Lower leg skin (tissue), 4 donors: ENCODE results near the gene SEMA3G. TPM values are rescaled to one million over a fixed set of nuclear protein-coding genes. Genes with fewer than 3 reads are reported as not detected.

ENCODE experiments used
- DNase-seq, 2 donors: peaks; one replicate each; pipeline ENCODE4 v3.0.0-alpha.2; 2019; ENCODE audit warnings: low spot score in 2 of 2
- H3K4me3 ChIP-seq: fragments of 200-600 bp; sonication (generic); 2 replicates; pipeline ENCODE4 v1.5.1; 2017; ENCODE audit warnings: mild to moderate bottlenecking, low read depth; ENCODE audit not compliant: poor library complexity, severe bottlenecking
- POLR2A ChIP-seq, 2 donors: fragments of 450-650 bp; IDR thresholded peaks; one replicate each; pipeline ENCODE4 v1.6.1; 2016 to 2017; ENCODE audit warnings: antibody characterized with exemption in 2 of 2, mild to moderate bottlenecking in 1 of 2, moderate library complexity in 1 of 2
- WGBS, 2 donors: methylation state at CpG; one replicate each; pipeline ENCODE4 v1.1.5; 2018; 5-methylcytosine and 5-hydroxymethylcytosine counted together
- intact Hi-C: fragments of 100-400 bp; cut with DNase I; formaldehyde crosslinking; loops from one replicate; pipeline ENCODE4 v1.15.0; 2023; ENCODE audit warnings: low total_unique reads
- total RNA-seq, 4 donors: library from RNA; depleted of rRNA; stranded (reverse); fragments of >200 nt; gene quantifications; one replicate each; pipeline ENCODE4 v1.1.0, GENCODE V29; 2016
- TF ChIP-seq, protein P1 (sequence below), 3 donors: fragments of 450-650 bp; IDR thresholded peaks; one replicate each; pipeline ENCODE4 v1.5.1; 2016; ENCODE audit warnings: antibody characterized with exemption in 3 of 3, mild to moderate bottlenecking in 3 of 3, moderate library complexity in 2 of 3

Gene SEMA3G
- total RNA-seq, 4 donors from 2014 or later = 17.9 to 49.8 (median 26.9) TPM

DNA sequence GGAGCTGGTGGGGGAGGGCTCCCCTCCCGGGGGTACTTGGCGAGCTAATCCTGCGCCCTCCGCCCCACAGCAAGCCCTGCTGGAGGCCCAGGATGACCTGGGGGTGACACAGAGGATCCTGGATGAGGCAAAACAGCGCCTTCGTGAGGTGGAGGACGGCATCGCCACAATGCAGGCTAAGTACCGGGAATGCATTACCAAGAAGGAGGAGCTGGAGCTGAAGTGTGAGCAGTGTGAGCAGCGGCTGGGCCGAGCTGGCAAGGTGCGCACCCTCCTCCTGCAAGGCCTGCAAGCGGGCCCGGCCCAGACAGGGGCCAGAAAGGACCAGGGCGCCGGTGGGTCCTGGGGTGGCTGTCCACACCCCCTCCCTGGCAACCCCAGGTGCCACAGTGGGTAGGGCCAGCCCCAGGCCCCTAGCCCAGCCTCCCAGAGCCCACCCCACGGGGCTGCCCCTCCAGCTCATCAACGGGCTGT is 56.5 kb downstream of the SEMA3G start:
- no peak for DNase-seq
- WGBS, 2 donors = 83 to 91% methylated on average over 11 to 16 of the region's 18 CpGs
- no peak overlapping the region for H3K4me3 ChIP-seq
- intact Hi-C loops = loop anchor here (5.0 kb wide), 1 partner anchor 81 kb away; no protein-coding TSS in a partner anchor
- TF ChIP-seq, protein P1, sequence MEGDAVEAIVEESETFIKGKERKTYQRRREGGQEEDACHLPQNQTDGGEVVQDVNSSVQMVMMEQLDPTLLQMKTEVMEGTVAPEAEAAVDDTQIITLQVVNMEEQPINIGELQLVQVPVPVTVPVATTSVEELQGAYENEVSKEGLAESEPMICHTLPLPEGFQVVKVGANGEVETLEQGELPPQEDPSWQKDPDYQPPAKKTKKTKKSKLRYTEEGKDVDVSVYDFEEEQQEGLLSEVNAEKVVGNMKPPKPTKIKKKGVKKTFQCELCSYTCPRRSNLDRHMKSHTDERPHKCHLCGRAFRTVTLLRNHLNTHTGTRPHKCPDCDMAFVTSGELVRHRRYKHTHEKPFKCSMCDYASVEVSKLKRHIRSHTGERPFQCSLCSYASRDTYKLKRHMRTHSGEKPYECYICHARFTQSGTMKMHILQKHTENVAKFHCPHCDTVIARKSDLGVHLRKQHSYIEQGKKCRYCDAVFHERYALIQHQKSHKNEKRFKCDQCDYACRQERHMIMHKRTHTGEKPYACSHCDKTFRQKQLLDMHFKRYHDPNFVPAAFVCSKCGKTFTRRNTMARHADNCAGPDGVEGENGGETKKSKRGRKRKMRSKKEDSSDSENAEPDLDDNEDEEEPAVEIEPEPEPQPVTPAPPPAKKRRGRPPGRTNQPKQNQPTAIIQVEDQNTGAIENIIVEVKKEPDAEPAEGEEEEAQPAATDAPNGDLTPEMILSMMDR (IDR thresholded peaks at IDR 0.05) = no peak

DNA sequence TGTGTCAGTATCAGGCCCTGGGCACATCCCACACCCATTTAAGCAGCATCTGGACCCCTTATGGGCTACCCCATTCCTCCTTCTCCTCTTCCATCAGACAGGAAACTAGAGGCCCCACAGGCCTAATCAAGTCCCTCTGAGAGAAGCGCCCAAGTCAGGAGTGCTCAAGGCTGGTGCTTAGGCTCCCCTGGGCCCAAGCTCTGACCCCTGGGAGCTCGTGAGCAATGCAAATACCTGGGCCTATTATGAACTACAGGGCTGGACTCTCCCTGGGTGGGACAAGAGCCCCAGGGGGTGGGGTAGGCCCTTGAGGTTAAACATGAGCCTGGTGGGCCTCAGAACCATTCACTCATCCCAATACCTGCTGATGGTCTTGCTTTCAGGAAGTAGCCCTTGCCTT is 57.4 kb downstream of the SEMA3G start:
- H3K4me3 ChIP-seq = no peak overlapping the region
- DNase-seq = no peak
- no peak for TF ChIP-seq POLR2A (IDR thresholded peaks at IDR 0.05)
- TF ChIP-seq, protein P1 (IDR thresholded peaks at IDR 0.05) = no peak
- intact Hi-C loops = loop anchor here (5.0 kb wide), 1 partner anchor 80 kb away; no protein-coding TSS in a partner anchor
- 90 to 100% methylated on average over 2 of the region's 2 CpGs for WGBS, 2 donors

DNA sequence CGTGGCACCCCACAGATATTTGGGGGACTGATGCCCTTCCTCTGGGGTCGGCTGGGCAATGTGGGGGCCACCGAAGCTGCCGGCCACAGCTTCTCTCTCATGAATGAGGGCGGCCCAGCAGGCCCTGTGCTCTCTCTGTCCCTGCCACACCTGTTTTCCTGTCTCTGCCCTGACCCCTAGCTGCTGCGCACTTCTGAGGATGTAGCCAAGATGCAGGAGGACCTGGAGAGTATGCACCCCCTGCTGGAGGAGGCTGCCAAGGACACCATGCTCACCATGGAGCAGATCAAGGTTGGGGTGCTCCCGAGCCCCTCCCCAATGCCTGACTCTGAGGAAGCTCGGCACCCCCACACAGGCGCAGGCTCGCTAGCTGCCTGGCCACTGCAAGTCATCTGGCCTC is 59.7 kb downstream of the SEMA3G start:
- DNase-seq = no peak
- no peak overlapping the region for H3K4me3 ChIP-seq
- no peak for TF ChIP-seq POLR2A (IDR thresholded peaks at IDR 0.05)
- TF ChIP-seq, protein P1 (IDR thresholded peaks at IDR 0.05) = no peak
- WGBS, 2 donors = 82 to 83% methylated on average over 10 of the region's 10 CpGs
- intact Hi-C loops = loop anchor here (5.0 kb wide), 1 partner anchor 78 kb away; no protein-coding TSS in a partner anchor

DNA sequence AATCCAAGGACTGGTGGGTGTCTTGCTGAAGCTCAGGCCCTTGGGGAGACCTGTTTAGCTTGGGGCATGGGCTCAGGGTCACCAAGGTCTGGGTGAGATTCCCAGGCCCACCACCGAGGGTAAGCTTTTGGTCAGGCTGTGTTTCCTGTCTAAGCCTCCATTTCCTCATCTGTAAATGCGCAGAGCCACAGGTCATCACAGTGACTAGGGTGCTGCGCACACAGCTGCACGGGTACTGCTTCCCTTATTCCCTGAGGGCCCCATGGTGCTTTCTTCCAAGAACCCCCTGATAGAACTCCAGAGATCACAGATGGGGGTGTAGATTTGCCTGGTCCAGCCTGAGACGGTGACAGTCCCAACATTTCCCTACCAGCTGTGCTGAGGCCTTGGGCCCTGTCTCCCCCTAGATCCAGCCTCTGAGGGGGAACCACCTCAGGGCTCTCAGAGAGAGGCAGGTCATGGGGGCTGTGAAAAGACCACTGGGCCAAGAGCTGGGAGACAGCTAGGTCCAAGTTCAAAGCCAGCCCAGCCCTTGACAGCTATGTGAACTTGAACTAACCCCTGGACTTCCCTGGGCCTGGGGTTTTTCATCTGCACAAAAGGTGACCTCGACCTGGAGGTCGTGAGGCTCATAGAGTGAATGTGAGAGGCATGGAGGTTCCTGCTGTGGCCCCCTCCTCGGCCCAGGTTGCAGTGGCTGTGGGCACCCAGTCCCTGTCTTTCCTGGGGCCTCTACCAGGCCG is 60.7 kb downstream of the SEMA3G start:
- H3K4me3 ChIP-seq = no peak overlapping the region
- DNase-seq = no peak
- intact Hi-C loops = no loop called here
- TF ChIP-seq POLR2A (IDR thresholded peaks at IDR 0.05) = no peak
- TF ChIP-seq, protein P1 (IDR thresholded peaks at IDR 0.05) = no peak
- WGBS, 2 donors = 81 to 91% methylated on average over 9 of the region's 9 CpGs

DNA sequence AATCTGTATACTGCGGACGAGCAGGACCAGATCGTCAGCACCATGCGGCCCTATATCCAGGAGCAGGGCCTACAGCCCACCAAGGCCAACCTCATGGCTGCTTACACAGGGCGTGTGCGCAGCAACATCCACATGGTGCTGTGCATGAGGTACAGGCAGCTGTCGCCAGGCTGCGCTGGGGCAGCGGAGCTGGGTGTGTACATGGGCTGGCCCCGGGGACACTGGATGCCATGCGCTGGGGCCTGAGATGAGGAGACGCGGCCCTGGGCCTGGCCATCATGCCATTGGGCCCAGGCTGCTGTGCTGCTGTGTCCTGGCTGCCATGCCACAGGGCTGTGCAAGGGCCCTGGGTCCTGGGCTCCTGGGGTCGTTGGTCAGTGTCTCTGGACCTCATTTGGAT is 61.5 kb downstream of the SEMA3G start:
- TF ChIP-seq POLR2A (IDR thresholded peaks at IDR 0.05) = no peak
- TF ChIP-seq, protein P1 (IDR thresholded peaks at IDR 0.05) = no peak
- intact Hi-C loops = no loop called here
- DNase-seq = no peak
- WGBS, 2 donors = 95 to 96% methylated on average over 12 to 14 of the region's 14 CpGs
- H3K4me3 ChIP-seq = no peak overlapping the region

Other genes with a start within 250 kb of the SEMA3G start
- gene ALAS1, start 246.9 kb downstream of the SEMA3G start, total RNA-seq = 10 to 100 TPM; 17.5 to 43.1 (median 32.2) TPM
- under 1 TPM in 2 of 4 donors, not detected in 2; 0.19 to 0.61 TPM for gene TLR9, start 219.5 kb downstream of the SEMA3G start, total RNA-seq
- gene TWF2, start 205.9 kb downstream of the SEMA3G start, total RNA-seq = 10 to 100 TPM; 39.3 to 60.2 (median 52.0) TPM
- 10 to 100 TPM; 10.4 to 28.6 (median 14.0) TPM for gene PPM1M, start 199.3 kb downstream of the SEMA3G start, total RNA-seq
- 10 to 100 TPM; 49.5 to 60.3 (median 56.3) TPM for gene WDR82, start 166.5 kb downstream of the SEMA3G start, total RNA-seq
- 1 to 10 TPM; 1.6 to 5.7 (median 3.5) TPM for gene GLYCTK, start 157.3 kb downstream of the SEMA3G start, total RNA-seq
- gene DNAH1, start 128.8 kb downstream of the SEMA3G start, total RNA-seq = 1 to 10 TPM; 2.0 to 5.9 (median 5.0) TPM
- 10 to 100 TPM; 62.5 to 95.5 (median 89.7) TPM for gene BAP1, start 35.1 kb downstream of the SEMA3G start, total RNA-seq
- gene PHF7, start 34.4 kb downstream of the SEMA3G start, total RNA-seq = 10 to 100 TPM in 2 of 4 donors, 1 to 10 TPM in 2; 6.5 to 15.7 (median 10.9) TPM
- gene TNNC1, start 8.9 kb upstream of the SEMA3G start, total RNA-seq = 10 to 100 TPM in 3 of 4 donors, 1 to 10 TPM in 1; 6.3 to 73.7 (median 21.3) TPM
- 100 to 1,000 TPM in 1 of 4 donors, 10 to 100 TPM in 3; 69.9 to 133 (median 85.9) TPM for gene NISCH, start 10.5 kb upstream of the SEMA3G start, total RNA-seq
- gene STAB1, start 50.2 kb upstream of the SEMA3G start, total RNA-seq = 10 to 100 TPM; 10.1 to 23.9 (median 12.1) TPM
- 10 to 100 TPM; 40.3 to 61.4 (median 48.0) TPM for gene NT5DC2, start 88.8 kb upstream of the SEMA3G start, total RNA-seq
- gene UQCC5, start 91.5 kb upstream of the SEMA3G start, total RNA-seq = 10 to 100 TPM in 2 of 4 donors, 1 to 10 TPM in 2; 1.3 to 29.5 (median 6.3) TPM
- 10 to 100 TPM; 51.6 to 78.7 (median 74.0) TPM for gene PBRM1, start 240.8 kb upstream of the SEMA3G start, total RNA-seq
- gene GNL3, start 240.9 kb upstream of the SEMA3G start, total RNA-seq = 100 to 1,000 TPM in 1 of 4 donors, 10 to 100 TPM in 3; 79.3 to 111 (median 86.4) TPM